Hematopoietic multipotent progenitor cell treated with erythropoietin and hydrocortisone succinate and interleukin-3 and kit ligand, for 4 days (in vitro differentiated cells): ENCODE results near the gene SYT2.
"Not testable (repeated sequence)": the region's sequence is repeated elsewhere in the genome, so short reads cannot be mapped to it uniquely, and the experiment has no call there.

Experiments used
- DNase-seq: peaks from one replicate; pipeline ENCODE4 v3.0.0-alpha.2; 2015

Gene SYT2

DNA sequence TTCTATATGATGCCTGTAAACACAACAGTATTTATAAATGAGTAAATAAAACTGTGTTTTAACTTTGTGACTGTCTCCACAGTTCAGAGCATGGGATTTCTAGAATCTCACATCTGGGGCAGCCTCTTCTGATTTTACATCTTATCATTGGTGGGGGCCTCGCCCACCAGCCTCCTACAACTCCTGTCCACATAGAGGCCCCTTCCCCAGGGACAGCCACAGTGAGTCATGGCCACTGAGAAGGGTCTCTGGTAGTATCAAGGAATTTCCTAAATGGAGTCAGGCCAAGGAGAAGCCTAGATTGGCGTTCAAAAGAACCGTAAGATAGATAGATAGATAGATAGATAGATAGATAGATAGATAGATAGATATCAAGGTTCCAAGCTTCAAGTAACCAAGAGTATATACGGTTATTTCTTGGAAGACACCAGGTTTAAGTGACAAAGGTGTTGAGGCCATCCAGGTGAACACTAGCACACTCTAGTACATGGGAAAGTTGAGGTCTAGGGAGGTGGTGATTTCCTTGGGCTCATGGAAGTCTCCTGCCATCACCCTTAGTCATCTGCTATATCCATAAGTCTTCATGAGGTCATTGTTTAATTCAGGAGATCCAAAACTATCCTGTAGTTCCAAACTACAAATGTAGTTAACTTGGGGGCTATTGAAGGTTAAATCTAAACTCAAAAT lies 121.6 kb downstream of the SYT2 start:
- DNase-seq, result no peak

DNA sequence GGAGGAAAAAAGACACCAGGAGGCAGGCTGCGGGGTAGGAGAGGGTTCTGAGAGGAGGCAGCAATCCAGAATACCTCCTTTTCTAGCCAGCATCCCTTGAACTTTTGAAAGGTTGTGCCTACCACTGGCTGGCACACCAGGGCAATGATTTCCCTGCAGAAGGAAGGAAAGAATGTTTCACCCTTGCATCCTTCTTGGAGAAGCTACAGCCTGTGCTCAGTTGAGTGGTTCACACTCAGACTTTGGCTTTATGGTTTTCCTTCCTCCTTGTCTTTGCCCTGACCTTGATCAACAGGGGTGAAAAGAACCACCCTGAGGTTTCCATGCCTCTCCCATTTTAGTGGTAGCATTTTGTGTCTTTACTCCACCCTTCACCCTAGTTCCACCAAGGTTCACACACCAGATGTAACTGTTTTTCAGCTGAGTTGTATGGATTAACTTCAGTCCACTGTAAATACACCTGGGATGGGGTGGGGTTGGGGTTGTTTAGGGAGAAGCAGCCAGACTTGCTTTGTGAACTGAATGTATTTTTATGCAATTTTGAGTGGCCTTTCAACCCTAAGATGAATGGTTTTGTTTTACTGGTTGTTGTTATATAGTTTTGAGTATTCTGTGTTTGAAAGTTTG lies 122.3 kb downstream of the SYT2 start:
- DNase-seq, result no peak

DNA sequence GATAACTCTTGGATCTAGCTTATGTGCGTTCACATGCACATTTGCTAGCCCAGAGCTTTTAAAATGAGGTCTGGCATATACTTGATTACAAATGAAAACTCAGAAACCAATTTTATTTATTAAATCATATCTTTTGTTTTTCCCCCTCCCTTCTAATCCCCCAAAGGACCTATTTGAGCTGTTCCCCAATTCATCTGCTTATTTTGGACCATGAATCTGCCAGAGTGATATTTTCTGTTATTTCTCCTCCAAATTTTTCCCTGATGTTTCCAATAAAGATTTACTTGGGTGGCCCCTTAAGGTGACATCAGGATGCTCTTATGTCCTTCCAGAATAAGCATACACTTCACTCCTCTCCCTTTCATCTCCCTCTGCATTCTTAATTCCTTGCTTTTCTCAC lies 123.4 kb downstream of the SYT2 start:
- DNase-seq, result no peak

- DNase-seq, result peak; percentile 58
Observed at GRCh38 chr1:202586018-202586821, 124.0 kb downstream of the SYT2 start.

DNA sequence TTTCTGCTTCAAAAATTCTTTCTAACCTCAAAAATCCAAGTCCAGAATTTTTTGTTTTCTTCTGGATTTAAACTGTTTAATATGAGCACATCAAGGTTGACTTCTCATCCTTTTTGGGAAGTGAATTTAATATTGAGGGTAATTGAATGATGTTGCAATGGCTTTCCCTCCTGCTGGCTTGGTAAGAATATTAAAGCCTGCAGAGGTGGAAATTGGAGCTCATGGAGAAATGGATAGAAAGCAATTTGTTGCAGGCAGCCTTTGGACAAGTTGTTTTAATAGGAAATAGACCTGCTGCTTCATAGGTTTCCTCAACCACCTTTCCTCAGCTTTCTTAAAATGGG lies 124.7 kb downstream of the SYT2 start:
- no peak for DNase-seq

GRCh38 chr1:202584707-202585589 lies 125.3 kb downstream of the SYT2 start:
- peak; percentile 86 for DNase-seq

DNA sequence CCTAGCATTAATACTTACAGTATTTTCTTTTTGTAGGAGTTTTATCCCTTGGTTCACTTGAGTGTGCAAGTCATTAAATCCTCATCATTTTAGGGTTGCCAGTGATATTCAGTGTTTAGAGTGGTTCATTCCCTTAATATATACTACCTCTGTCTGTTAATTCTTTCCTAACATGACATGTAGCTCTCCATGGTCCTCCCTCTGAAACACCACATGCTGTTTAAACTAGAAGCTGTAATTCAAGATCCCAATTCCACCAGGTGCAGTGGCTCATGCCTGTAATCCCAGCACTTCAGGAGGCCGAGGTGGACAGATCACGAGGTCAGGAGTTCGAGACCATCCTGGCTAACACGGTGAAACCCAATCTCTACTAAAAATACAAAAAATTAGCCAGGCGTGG lies 127.9 kb downstream of the SYT2 start:
- not testable (repeated sequence) for DNase-seq

GRCh38 chr1:202580619-202581018 lies 129.6 kb downstream of the SYT2 start:
- no peak for DNase-seq

- DNase-seq, result no peak
Observed at GRCh38 chr1:202579806-202580205, 130.4 kb downstream of the SYT2 start.

DNA sequence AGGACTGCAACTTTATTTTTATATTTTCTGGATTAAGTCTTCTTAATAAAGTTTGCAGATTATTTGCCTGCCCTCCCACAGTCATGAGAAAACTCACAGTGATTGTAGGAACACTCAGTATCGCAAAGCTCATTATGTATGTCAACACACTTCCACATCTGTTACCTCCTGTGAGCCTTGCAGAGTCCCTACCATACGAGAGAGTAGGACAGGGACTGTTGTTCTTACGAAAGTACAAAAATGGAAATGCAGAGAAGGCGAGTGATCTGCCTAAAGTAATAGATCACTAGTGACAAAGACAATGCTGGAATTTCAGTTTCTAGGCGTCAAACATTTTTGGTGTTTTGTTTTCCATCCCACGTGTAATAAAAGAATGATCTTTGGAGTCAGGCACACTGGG lies 131.7 kb downstream of the SYT2 start:
- DNase-seq, result no peak

GRCh38 chr1:202578001-202578504 lies 132.2 kb downstream of the SYT2 start:
- DNase-seq, result no peak

DNA sequence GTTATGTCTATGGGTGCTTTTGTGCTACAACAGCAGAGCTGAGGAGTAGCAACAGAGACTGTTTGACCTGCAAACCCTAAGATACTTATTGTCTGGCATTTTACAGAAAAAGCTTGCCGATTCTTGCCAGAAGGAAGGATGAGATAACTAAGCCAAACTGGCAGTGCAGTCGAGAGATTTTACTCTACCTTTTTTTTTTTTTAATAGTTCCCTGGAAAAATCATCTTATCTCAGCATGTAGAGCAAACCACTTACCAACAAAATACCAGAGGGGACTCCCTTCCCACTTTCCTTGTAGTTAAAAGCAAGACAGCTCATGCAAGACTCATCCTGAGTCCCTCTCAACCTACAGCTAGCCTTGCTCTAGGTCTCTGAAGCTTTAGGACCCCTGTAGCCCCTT lies 132.9 kb downstream of the SYT2 start:
- peak; percentile 70 for DNase-seq

DNA sequence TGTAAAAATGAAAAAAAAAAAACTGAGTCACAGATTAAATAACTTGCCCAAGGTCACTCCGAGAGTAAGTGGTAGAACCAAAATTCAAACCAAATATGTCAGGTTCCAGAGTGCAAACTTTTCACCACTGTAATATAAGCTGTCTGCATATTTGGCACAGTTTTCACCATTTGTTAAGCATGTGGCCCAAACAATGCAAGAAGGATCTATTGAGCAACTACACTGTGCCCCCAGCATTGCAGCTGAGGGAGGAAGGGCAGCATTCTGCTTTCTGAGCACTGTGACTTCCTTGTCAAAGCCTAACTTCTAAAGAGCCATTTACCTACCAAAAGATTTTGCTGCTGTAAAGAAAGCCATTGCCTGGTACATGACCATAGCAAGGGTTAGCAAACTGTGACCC lies 133.4 kb downstream of the SYT2 start:
- peak; percentile 61 for DNase-seq

GRCh38 chr1:202575918-202576653 lies 134.2 kb downstream of the SYT2 start:
- DNase-seq, result no peak

GRCh38 chr1:202572867-202573266 lies 137.4 kb downstream of the SYT2 start:
- no peak for DNase-seq

DNA sequence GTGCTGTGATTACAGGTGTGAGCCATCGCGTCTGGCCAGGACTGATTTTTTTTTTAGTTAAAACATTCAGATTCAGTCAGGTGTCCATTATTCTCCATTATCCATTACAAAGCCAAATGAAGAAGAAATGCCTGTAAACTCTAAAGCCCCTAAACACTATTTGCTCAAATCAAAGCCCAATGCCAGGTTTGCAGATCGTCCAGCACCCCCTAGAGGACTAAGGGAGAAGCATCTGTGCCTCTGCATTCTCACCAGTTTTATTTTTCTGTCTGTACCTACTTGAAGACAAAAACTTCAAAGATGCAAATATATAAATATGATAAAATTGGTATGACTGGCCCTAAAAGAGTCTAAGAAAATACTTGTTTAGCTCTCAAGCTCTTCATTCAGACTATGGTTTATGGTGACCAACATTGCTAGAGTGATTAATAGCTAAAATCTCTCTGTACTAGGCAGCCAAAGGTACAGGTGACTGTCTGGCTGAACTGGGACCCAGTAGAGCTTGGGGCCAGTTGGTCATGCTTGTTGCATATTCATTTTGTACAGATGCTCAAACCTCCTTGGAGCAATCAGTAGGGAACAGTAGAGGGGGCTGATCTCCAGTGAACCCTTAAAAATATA lies 138.4 kb downstream of the SYT2 start:
- peak; percentile 74 for DNase-seq

DNA sequence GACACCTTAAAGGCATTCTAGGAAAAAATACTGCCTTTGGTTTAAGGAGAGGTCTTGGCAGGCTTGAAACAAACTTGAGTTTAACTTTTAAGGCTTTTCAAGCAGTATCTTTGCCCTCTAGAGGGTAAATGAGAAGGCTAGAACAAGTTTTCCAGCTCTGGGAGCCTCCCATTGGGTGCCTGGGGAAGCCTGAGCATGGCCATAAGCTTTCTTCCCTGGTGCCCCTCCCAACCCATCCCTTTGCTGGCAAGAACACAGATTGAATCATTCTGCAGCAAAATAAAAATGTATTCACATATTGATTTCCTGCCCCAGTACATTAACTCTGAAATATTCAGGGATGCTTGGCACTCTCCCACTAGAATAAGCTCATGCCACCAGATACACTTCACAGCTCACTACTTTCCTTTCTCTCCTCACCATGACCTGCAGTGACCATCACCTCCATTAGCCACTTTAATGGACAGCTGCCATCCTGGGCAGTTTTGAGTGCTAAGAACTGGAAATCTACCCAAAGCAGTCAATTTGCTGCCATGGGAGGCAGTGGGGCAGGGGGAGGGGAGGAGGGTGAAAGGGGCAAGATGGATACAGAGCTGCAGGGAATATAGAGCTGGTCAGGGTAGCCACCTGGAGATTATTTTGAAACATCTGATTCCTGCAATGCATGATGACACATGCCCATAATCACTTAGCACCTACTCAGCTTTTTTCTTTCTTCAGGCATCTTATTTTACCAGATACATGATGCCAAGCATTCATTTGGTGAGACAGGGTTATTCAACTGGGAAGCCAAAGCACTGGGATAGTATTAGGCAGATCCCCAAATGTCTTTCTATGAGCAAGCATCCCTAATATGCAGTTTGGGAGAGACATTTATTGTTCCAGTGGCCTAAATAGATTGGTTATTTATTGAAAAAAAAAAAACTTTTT lies 140.6 kb downstream of the SYT2 start:
- no peak for DNase-seq

GRCh38 chr1:202568826-202569225 lies 141.4 kb downstream of the SYT2 start:
- DNase-seq, result no peak

DNA sequence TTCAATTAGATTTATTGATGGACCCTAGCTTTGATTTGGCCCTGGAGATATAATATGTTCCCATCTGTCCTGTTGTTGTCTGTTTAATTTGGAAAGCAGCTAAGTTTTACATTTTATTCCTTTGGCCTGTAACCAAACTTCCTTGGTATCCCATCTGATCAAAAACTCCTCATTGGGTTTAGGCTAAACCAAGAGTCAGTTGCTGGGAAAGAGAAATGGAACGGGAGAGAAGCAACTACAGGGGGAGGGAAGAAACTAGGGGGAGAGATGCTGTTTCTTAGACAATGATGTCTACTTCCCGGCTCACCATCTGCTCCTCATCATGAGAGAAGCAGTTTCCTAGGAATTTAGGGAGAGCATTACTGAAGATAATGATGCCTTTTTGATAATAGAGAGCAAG lies 141.8 kb downstream of the SYT2 start:
- no peak for DNase-seq

DNA sequence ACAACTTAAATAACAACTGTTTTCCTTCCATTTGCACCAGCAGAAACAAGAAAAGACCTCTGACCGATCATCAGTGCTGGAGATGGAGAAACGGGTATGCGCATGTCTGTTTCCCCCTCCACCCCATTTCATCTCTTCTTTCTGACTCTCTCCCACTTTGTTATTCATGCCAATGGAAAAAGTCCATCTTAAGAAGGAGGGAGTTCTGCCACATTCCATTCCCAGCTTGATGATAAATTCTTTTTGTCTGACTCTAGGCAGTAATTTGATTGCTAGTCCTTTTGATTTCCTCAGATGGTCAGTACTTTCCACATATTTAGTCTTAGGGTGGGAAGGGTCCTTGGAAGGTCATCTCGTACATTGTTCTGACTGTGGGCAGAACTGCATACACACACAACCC lies 142.5 kb downstream of the SYT2 start:
- no peak for DNase-seq
